ENCODE data around the gene MYMX.

- TF ChIP-seq, protein P1, sequence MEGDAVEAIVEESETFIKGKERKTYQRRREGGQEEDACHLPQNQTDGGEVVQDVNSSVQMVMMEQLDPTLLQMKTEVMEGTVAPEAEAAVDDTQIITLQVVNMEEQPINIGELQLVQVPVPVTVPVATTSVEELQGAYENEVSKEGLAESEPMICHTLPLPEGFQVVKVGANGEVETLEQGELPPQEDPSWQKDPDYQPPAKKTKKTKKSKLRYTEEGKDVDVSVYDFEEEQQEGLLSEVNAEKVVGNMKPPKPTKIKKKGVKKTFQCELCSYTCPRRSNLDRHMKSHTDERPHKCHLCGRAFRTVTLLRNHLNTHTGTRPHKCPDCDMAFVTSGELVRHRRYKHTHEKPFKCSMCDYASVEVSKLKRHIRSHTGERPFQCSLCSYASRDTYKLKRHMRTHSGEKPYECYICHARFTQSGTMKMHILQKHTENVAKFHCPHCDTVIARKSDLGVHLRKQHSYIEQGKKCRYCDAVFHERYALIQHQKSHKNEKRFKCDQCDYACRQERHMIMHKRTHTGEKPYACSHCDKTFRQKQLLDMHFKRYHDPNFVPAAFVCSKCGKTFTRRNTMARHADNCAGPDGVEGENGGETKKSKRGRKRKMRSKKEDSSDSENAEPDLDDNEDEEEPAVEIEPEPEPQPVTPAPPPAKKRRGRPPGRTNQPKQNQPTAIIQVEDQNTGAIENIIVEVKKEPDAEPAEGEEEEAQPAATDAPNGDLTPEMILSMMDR (IDR thresholded peaks at IDR 0.05) = no peak
- TF ChIP-seq POLR2A (IDR thresholded peaks at IDR 0.05) (no peak), POLR2AphosphoS5 (IDR thresholded peaks at IDR 0.05; ENCODE audit: insufficient read depth in 1 of 2, low read depth in 1 of 2) (no peak)
Measured at GRCh38 chr6:44182911-44183390, 33.8 kb upstream of the MYMX start.
